ENCODE measurements around the gene TMC5.
"Not testable (repeated sequence)": the region's sequence is repeated elsewhere in the genome, so short reads cannot be mapped to it uniquely, and the experiment has no call there.

Gene TMC5

DNA sequence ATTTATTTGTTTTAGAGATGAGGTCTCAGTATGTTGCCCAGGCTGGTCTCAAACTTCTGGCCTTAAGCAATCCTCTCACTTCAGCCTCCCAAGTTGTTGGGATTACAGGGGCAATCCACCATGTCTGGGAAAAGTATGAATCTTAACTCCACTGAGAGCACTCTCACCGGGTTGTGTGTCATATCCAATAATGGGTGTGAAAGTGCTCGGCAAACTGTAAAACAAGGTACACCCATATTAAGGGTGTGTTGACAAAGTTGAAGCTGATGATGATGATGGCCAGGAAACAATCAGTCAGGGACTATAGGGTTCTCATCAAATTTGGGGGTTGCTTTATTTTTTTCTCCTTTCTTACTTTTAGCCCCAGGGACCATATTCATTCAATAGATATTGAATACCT lies 25.3 kb upstream of the TMC5 start:
- Histone ChIP-seq H3K36me3 (ENCODE audit: low read depth) (no peaks in the 10 kb centered on the region), H3K27me3 (ENCODE audit: insufficient read depth, poor library complexity, severe bottlenecking) (no peaks in the 10 kb centered on the region), H3K4me1 (ENCODE audit: insufficient read depth, poor library complexity, severe bottlenecking) (peaks cover 24% of the 10 kb centered on the region), H3K27ac (ENCODE audit: poor library complexity, severe bottlenecking) (no peak overlapping the region), H3K9me3 (ENCODE audit: severe bottlenecking) (no peaks in the 10 kb centered on the region), H3K4me3 (ENCODE audit: severe bottlenecking) (no peak overlapping the region)
- DNase-seq (ENCODE audit: low spot score) (no peak), ATAC-seq (ENCODE audit: low read depth) (no peak)
- TF ChIP-seq, protein P1, sequence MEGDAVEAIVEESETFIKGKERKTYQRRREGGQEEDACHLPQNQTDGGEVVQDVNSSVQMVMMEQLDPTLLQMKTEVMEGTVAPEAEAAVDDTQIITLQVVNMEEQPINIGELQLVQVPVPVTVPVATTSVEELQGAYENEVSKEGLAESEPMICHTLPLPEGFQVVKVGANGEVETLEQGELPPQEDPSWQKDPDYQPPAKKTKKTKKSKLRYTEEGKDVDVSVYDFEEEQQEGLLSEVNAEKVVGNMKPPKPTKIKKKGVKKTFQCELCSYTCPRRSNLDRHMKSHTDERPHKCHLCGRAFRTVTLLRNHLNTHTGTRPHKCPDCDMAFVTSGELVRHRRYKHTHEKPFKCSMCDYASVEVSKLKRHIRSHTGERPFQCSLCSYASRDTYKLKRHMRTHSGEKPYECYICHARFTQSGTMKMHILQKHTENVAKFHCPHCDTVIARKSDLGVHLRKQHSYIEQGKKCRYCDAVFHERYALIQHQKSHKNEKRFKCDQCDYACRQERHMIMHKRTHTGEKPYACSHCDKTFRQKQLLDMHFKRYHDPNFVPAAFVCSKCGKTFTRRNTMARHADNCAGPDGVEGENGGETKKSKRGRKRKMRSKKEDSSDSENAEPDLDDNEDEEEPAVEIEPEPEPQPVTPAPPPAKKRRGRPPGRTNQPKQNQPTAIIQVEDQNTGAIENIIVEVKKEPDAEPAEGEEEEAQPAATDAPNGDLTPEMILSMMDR (IDR thresholded peaks at IDR 0.05; ENCODE audit: poor library complexity, severe bottlenecking): no peak

DNA sequence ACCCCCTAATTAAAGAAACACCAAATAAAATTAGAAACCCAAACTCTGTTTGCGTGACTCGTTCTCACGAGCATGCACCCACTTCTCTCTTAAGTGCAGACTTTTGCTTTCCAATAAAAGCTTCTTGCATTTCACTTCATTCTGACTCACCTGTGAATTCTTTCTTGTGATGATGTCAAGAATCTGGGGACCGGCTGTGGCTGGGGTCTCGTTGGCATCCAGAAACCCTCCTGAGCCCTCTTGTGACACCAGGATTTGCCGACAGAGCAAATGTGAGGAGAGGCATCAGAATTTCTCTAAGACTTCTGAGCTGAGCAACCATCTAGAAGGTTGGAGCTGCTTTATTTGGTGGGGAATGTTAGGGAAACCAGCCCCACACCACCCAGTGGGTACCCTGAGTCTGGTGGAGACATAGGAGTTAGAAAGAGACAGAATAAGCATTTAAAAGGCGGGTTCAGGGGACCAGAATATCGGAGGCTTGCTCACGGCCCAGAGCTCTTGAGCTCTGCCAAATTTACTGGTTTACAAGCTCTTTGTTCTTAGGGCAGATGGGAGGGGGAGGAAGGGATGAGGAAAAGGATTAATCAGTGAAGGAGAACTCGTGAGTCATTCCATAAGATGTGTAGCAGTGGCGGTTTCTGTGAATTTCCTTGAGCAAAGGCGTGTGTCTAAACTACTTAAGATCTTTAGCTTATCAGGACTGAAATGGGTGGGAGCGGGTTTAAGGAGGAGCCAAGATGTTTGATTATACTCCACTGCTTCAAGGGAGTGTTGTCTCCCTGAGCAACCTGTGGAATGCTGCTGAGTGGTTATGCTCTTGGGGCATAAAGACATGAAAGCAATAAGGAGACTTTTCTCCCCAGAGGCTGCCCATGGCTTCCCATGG lies 24.2 kb upstream of the TMC5 start:
- H3K27ac ChIP-seq (ENCODE audit: poor library complexity, severe bottlenecking): peak overlapping the region; percentile 41
- ATAC-seq (ENCODE audit: low read depth) (peak; percentile 54), DNase-seq (ENCODE audit: low spot score) (peak; percentile 65)
- H3K36me3 ChIP-seq (ENCODE audit: low read depth): no peaks in the 10 kb centered on the region
- H3K4me3 ChIP-seq (ENCODE audit: severe bottlenecking): no peak overlapping the region
- no peaks in the 10 kb centered on the region for H3K27me3 ChIP-seq (ENCODE audit: insufficient read depth, poor library complexity, severe bottlenecking)
- H3K4me1 ChIP-seq (ENCODE audit: insufficient read depth, poor library complexity, severe bottlenecking): peaks cover 24% of the 10 kb centered on the region
- H3K9me3 ChIP-seq (ENCODE audit: severe bottlenecking): no peaks in the 10 kb centered on the region
- TF ChIP-seq, protein P1 (IDR thresholded peaks at IDR 0.05; ENCODE audit: poor library complexity, severe bottlenecking): no peak

DNA sequence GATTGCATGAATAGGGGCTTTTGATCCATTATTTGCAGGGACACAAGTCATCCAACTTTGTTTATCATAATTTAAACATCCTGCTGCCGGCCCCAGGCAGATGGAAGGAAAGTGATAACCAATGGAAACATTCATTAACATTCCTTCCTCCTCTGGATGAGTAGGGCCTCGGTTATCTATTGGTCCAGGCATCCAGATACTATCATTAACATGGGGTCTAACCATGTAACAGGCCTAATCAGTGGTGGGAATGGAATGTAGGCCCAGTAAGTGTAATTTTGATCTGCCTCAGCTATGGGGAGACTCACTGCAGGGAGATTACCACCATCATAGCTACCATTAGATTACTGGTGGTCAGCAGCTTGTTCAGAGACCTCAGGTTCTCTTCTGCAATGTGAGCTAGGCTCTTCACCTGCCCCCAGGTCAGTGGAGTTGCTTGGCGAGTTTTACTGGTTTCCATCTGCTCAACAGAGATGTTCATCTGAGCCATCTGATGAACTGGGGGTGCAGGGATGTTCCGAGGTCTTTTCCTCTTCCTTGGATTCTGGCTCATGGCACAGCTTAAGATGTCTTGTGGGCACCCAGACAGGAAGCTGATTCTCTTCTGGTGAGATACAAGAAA lies 21.9 kb upstream of the TMC5 start:
- not testable (repeated sequence) for H3K4me3 ChIP-seq (ENCODE audit: severe bottlenecking); H3K9me3 ChIP-seq (ENCODE audit: severe bottlenecking); DNase-seq (ENCODE audit: low spot score); H3K27me3 ChIP-seq (ENCODE audit: insufficient read depth, poor library complexity, severe bottlenecking); H3K27ac ChIP-seq (ENCODE audit: poor library complexity, severe bottlenecking); H3K36me3 ChIP-seq (ENCODE audit: low read depth); ATAC-seq (ENCODE audit: low read depth)
- peaks cover 24% of the 10 kb centered on the region for H3K4me1 ChIP-seq (ENCODE audit: insufficient read depth, poor library complexity, severe bottlenecking)

DNA sequence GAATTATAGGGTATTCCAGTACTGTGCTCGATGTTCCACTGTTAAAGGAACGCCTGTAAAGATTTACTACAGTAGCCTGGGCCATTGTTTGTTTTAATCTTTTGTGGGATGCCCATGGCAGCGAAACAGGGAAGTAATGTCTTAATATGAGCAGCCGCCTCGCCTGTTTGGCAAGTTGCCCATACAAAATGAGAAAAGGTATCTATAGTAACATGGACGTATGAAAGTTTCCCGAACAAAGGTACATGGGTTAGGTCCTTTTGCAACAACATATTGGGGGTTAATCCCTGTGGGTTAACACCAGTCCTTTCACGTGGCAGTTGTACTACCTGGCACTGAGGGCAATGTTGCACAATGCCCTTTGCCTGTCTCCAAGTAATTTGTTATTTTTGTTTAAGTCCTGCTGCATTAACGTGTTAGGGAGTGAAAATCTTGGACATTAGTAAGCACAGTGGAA lies 21.1 kb upstream of the TMC5 start:
- H3K4me1 ChIP-seq (ENCODE audit: insufficient read depth, poor library complexity, severe bottlenecking): peaks cover 24% of the 10 kb centered on the region
- no peak overlapping the region for H3K27ac ChIP-seq (ENCODE audit: poor library complexity, severe bottlenecking)
- no peaks in the 10 kb centered on the region for H3K36me3 ChIP-seq (ENCODE audit: low read depth)
- H3K9me3 ChIP-seq (ENCODE audit: severe bottlenecking): no peaks in the 10 kb centered on the region
- no peaks in the 10 kb centered on the region for H3K27me3 ChIP-seq (ENCODE audit: insufficient read depth, poor library complexity, severe bottlenecking)
- H3K4me3 ChIP-seq (ENCODE audit: severe bottlenecking): no peak overlapping the region
- DNase-seq (ENCODE audit: low spot score) (no peak), ATAC-seq (ENCODE audit: low read depth) (peak; percentile 74; the same call in 2 of the 3 replicates)
- TF ChIP-seq, protein P1 (IDR thresholded peaks at IDR 0.05; ENCODE audit: poor library complexity, severe bottlenecking): no peak

DNA sequence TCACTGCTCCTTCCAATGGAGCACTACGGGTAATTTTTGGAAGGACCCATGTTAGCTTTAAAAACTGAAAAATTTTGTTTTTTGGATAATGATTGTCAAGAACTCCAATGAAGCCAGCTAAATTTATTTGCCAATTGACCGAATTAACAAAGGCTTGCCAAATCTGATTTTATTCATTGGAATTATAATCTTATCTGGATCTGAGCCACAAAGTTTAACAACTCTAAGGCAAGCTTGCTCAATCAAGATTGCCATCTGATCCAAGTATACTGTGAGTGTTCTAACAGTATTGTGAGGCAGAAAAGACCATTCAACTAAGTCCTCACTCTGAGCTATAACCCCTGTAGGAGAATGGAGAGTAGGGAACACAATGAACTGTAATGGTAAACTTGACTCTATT lies 20.3 kb upstream of the TMC5 start:
- not testable (repeated sequence) for H3K4me3 ChIP-seq (ENCODE audit: severe bottlenecking); H3K36me3 ChIP-seq (ENCODE audit: low read depth); DNase-seq (ENCODE audit: low spot score); ATAC-seq (ENCODE audit: low read depth); H3K27me3 ChIP-seq (ENCODE audit: insufficient read depth, poor library complexity, severe bottlenecking); H3K27ac ChIP-seq (ENCODE audit: poor library complexity, severe bottlenecking); H3K9me3 ChIP-seq (ENCODE audit: severe bottlenecking)
- peaks cover 24% of the 10 kb centered on the region for H3K4me1 ChIP-seq (ENCODE audit: insufficient read depth, poor library complexity, severe bottlenecking)

All from RWPE2 (cell line).